H1 (cell line): ENCODE measurements around the gene WIPI1. TPM values are rescaled to one million over a fixed set of nuclear protein-coding genes. Genes with fewer than 3 reads are reported as not detected.

Experiments used
- CTCF ChIA-PET: fragments of 300-600 bp; sonication (Branson Sonifier 250); formaldehyde crosslinking; loops from one replicate; lab custom pipeline; 2021; ENCODE audit not compliant: partially characterized antibody; lab: Charles Lee
- POLR2A ChIA-PET: fragments of 300-600 bp; sonication (Branson Sonifier 250); formaldehyde crosslinking; loops from one replicate; lab custom pipeline; 2021; ENCODE audit warnings: inconsistent platforms; ENCODE audit not compliant: partially characterized antibody; lab: Charles Lee
- DNase-seq, 2 experiments: peaks; one replicate each; pipeline versions ENCODE4 v3.0.0 to v3.0.0-alpha.2; 2010 to 2022; ENCODE audit warnings: low spot score in 2 of 2, low read depth in 1 of 2, mixed read lengths in 1 of 2
- FAIRE-seq: peaks from 2 replicates; lab custom pipeline; 2011; peaks lifted over from hg19 to GRCh38; lab: Jason Lieb, UNC
- H2AFZ ChIP-seq: 2 replicates; pipeline ENCODE4 v1.8.1; 2012; ENCODE audit warnings: low read length, inconsistent platforms
- H2AK5ac ChIP-seq: 2 replicates; pipeline ENCODE4 v1.6.1; 2013; ENCODE audit warnings: low read depth, low read length
- H2BK120ac ChIP-seq: replicated peaks from 2 replicates; pipeline ENCODE3; 2013; ENCODE audit warnings: low read depth, low read length, inconsistent platforms
- H2BK12ac ChIP-seq: 2 replicates; pipeline ENCODE4 v1.6.1; 2013; ENCODE audit warnings: low read depth, low read length
- H2BK15ac ChIP-seq: 2 replicates; pipeline ENCODE4 v1.6.1; 2013; ENCODE audit warnings: low read length
- H2BK20ac ChIP-seq: 2 replicates; pipeline ENCODE4 v1.6.1; 2013; ENCODE audit warnings: low read length
- H2BK5ac ChIP-seq: 2 replicates; pipeline ENCODE4 v1.6.1; 2013; ENCODE audit warnings: low read depth, low read length
- H3K14ac ChIP-seq: 2 replicates; pipeline ENCODE4 v1.6.1; 2013; ENCODE audit warnings: inconsistent platforms; ENCODE audit not compliant: insufficient read length
- H3K18ac ChIP-seq: 2 replicates; pipeline ENCODE4 v1.6.1; 2013; ENCODE audit warnings: low read length; ENCODE audit errors: extremely low read depth
- H3K23ac ChIP-seq: 2 replicates; pipeline ENCODE4 v1.6.1; 2013; ENCODE audit warnings: inconsistent platforms; ENCODE audit not compliant: insufficient read length
- H3K23me2 ChIP-seq: 2 replicates; pipeline ENCODE4 v1.6.1; 2013; ENCODE audit warnings: low read depth, low read length
- H3K27ac ChIP-seq: 2 replicates; pipeline ENCODE4 v1.6.1; 2011; ENCODE audit warnings: low read depth, low read length, inconsistent platforms
- H3K27me3 ChIP-seq, 4 experiments: replicated peaks in 1 of 4; 1 replicate in 1 of 4; 2 replicates in 3 of 4; pipeline versions ENCODE4 v1.6.1 to v1.8.1; 2011 to 2013; ENCODE audit warnings: low read length in 3 of 4, mild to moderate bottlenecking in 3 of 4, inconsistent platforms in 2 of 4, mixed read lengths in 2 of 4, moderate library complexity in 1 of 4; ENCODE audit not compliant: control insufficient read depth in 3 of 4, insufficient read depth in 3 of 4; ENCODE audit errors: extremely low read depth in 1 of 4
- H3K36me3 ChIP-seq, 4 experiments: 2 replicates each; pipeline versions ENCODE4 v1.6.1 to v1.8.1; 2011 to 2013; ENCODE audit warnings: mild to moderate bottlenecking in 4 of 4, low read length in 3 of 4, moderate library complexity in 2 of 4, control low read depth in 1 of 4, inconsistent platforms in 1 of 4; ENCODE audit not compliant: insufficient read depth in 4 of 4, control insufficient read depth in 2 of 4
- H3K4ac ChIP-seq: replicated peaks from 2 replicates; pipeline ENCODE3; 2013; ENCODE audit warnings: low read length, low read depth, mixed read lengths, inconsistent platforms; ENCODE audit not compliant: insufficient read length
- H3K4me1 ChIP-seq, 4 experiments: replicated peaks in 1 of 4; 1 replicate in 1 of 4; 2 replicates in 3 of 4; pipeline versions ENCODE4 v1.6.1 to v1.8.1; 2011 to 2013; ENCODE audit warnings: low read length in 3 of 4, inconsistent platforms in 2 of 4, mixed read lengths in 1 of 4; ENCODE audit not compliant: insufficient read depth in 4 of 4, control insufficient read depth in 3 of 4
- H3K4me2 ChIP-seq, 2 experiments: 2 replicates each; pipeline versions ENCODE4 v1.6.1 to v1.8.1; 2011 to 2013; ENCODE audit warnings: low read depth in 2 of 2, low read length in 2 of 2, control low read depth in 1 of 2, inconsistent platforms in 1 of 2, mild to moderate bottlenecking in 1 of 2; ENCODE audit not compliant: insufficient read depth in 1 of 2
- H3K4me3 ChIP-seq, 4 experiments: fragments of 200-600, 300-600 bp in 1 of 4; sonication (generic), shearing (Covaris generic), sonication (Bioruptor Twin) in 1 of 4; 2 replicates each; pipeline versions ENCODE4 v1.5.1 to v1.8.1; 2011 to 2016; ENCODE audit warnings: low read length in 4 of 4, low read depth in 3 of 4, control low read depth in 2 of 4, inconsistent platforms in 2 of 4, mild to moderate bottlenecking in 2 of 4, mixed read lengths in 1 of 4, moderate library complexity in 1 of 4; ENCODE audit not compliant: insufficient read depth in 2 of 4; ENCODE audit errors: extremely low read depth in 1 of 4
- H3K56ac ChIP-seq: replicated peaks from 2 replicates; pipeline ENCODE3; 2013; ENCODE audit warnings: low read depth, mild to moderate bottlenecking, mixed read lengths, low read length, inconsistent platforms; ENCODE audit not compliant: insufficient read length
- H3K79me1 ChIP-seq: 2 replicates; pipeline ENCODE4 v1.6.1; 2013; ENCODE audit warnings: low read depth, low read length, control low read depth
- H3K79me2 ChIP-seq, 2 experiments: 2 replicates each; pipeline versions ENCODE4 v1.6.1 to v1.8.1; 2012 to 2013; ENCODE audit warnings: low read length in 2 of 2, mild to moderate bottlenecking in 2 of 2, inconsistent platforms in 1 of 2; ENCODE audit not compliant: insufficient read depth in 2 of 2, control insufficient read depth in 1 of 2
- H3K9ac ChIP-seq, 4 experiments: replicated peaks in 1 of 4; 1 replicate in 1 of 4; 2 replicates in 3 of 4; pipeline versions ENCODE4 v1.6.1 to v1.8.1; 2011 to 2013; ENCODE audit warnings: low read depth in 3 of 4, low read length in 3 of 4, control low read depth in 2 of 4, mild to moderate bottlenecking in 2 of 4, moderate library complexity in 2 of 4, inconsistent platforms in 1 of 4; ENCODE audit errors: extremely low read depth in 1 of 4
- H3K9me3 ChIP-seq, 2 experiments: 2 replicates each; pipeline versions ENCODE4 v1.6.1 to v1.8.1; 2012 to 2013; ENCODE audit warnings: mild to moderate bottlenecking in 2 of 2, moderate library complexity in 2 of 2, control low read depth in 1 of 2, inconsistent platforms in 1 of 2, low read depth in 1 of 2, low read length in 1 of 2, mixed read lengths in 1 of 2; ENCODE audit not compliant: insufficient read depth in 2 of 2
- H4K20me1 ChIP-seq, 2 experiments: replicated peaks in 1 of 2; 2 replicates each; pipeline versions ENCODE3 to v1.8.1; 2011 to 2013; ENCODE audit warnings: inconsistent platforms in 2 of 2, low read length in 2 of 2, mild to moderate bottlenecking in 1 of 2; ENCODE audit not compliant: insufficient read depth in 2 of 2, control insufficient read depth in 1 of 2
- H4K5ac ChIP-seq: 2 replicates; pipeline ENCODE4 v1.6.1; 2013; ENCODE audit warnings: low read length, low read depth, mixed read lengths, inconsistent platforms; ENCODE audit not compliant: insufficient read length
- H4K8ac ChIP-seq: 2 replicates; pipeline ENCODE4 v1.8.0; 2013; ENCODE audit warnings: mild to moderate bottlenecking, moderate library complexity, low read length, inconsistent platforms; ENCODE audit not compliant: insufficient read depth; ENCODE audit errors: extremely low read depth
- H4K91ac ChIP-seq: replicated peaks from 2 replicates; pipeline ENCODE3; 2013; ENCODE audit warnings: low read length, mixed read lengths, inconsistent platforms; ENCODE audit not compliant: insufficient read length
- BRCA1 ChIP-seq: IDR thresholded peaks from 2 replicates; pipeline ENCODE4 v1.6.1; 2012; ENCODE audit warnings: low read depth, low read length, improper control_type of control experiment
- CHD2 ChIP-seq: IDR thresholded peaks from 2 replicates; pipeline ENCODE4 v1.6.1; 2012; ENCODE audit warnings: low read length, improper control_type of control experiment
- EP300 ChIP-seq, 2 experiments: IDR thresholded peaks; 1 replicate in 1 of 2; 2 replicates in 1 of 2; pipeline ENCODE4 v1.6.1; 2011 to 2012; ENCODE audit warnings: low read depth in 2 of 2, low read length in 2 of 2, mild to moderate bottlenecking in 2 of 2, borderline replicate concordance in 1 of 2, inconsistent platforms in 1 of 2, moderate library complexity in 1 of 2
- GTF2F1 ChIP-seq: IDR thresholded peaks from 2 replicates; pipeline ENCODE4 v1.6.1; 2012; ENCODE audit warnings: low read depth, low read length, improper control_type of control experiment, borderline replicate concordance
- JUN ChIP-seq: IDR thresholded peaks from 2 replicates; pipeline ENCODE4 v1.6.1; 2011; ENCODE audit warnings: low read depth, mild to moderate bottlenecking, improper control_type of control experiment, low read length
- RXRA ChIP-seq: IDR thresholded peaks from 2 replicates; pipeline ENCODE4 v1.6.1; 2011; ENCODE audit warnings: low read depth, mild to moderate bottlenecking, low read length, moderate library complexity; ENCODE audit not compliant: insufficient read depth
- SIN3A ChIP-seq, 2 experiments: IDR thresholded peaks in 1 of 2; conservative IDR thresholded peaks in 1 of 2; 2 replicates each; pipeline ENCODE4 v1.6.1; 2011 to 2012; ENCODE audit warnings: low read length in 2 of 2, improper control_type of control experiment in 1 of 2, low read depth in 1 of 2, mild to moderate bottlenecking in 1 of 2
- SP1 ChIP-seq: IDR thresholded peaks from 2 replicates; pipeline ENCODE4 v1.6.1; 2011; ENCODE audit warnings: low read depth, low read length
- TCF12 ChIP-seq: IDR thresholded peaks from 2 replicates; pipeline ENCODE4 v1.6.1; 2011; ENCODE audit warnings: low read depth, mild to moderate bottlenecking, low read length
- WGBS, 2 experiments: shearing (Covaris generic) in 1 of 2; methylation state at CpG; one replicate each; pipeline versions ENCODE4 v1.1.6 to v1.1.7; 2013 to 2015; ENCODE audit warnings: low lambda C conversion rate in 2 of 2, mixed read lengths in 2 of 2, inconsistent platforms in 1 of 2, low coverage in 1 of 2, missing lambda C conversion rate in 1 of 2; ENCODE audit not compliant: insufficient replicate concordance in 2 of 2, insufficient coverage in 1 of 2, insufficient read length in 1 of 2; ENCODE audit errors: extremely low coverage in 1 of 2, missing lambda C conversion rate in 1 of 2; 5-methylcytosine and 5-hydroxymethylcytosine counted together
- polyA plus RNA-seq, 7 experiments: library from polyadenylated mRNA; depleted of rRNA in 3 of 7; stranded (reverse) in 5 of 7; unstranded in 2 of 7; fragments of >200 nt in 5 of 7; fragments of 200-250 nt in 2 of 7; gene quantifications; 1 replicate in 5 of 7; 2 replicates in 1 of 7; 4 replicates in 1 of 7; pipeline versions ENCODE4 v1.2.1 to v1.2.3, GENCODE V29; 2011 to 2013; ENCODE audit warnings: missing spikeins in 2 of 7, mixed read lengths in 2 of 7
- total RNA-seq: library from RNA; stranded (reverse); fragmentation: NEBNext Ultra II Directional; extraction: Animal tissue kit (Norgen Biotek cat#: 25700); gene quantifications from 2 replicates; pipeline ENCODE4 v1.2.1, GENCODE V29; 2021
- TF ChIP-seq, protein P1 (sequence below): IDR thresholded peaks from 2 replicates; pipeline ENCODE4 v1.6.1; 2012; ENCODE audit warnings: inconsistent platforms

The WIPI1 gene
- total and polyA plus RNA-seq, 2 of the 8 experiments (the other 6 are each of a cell fraction or from before 2014, with no cell fraction given), result 16.6 to 17.4 TPM

DNA sequence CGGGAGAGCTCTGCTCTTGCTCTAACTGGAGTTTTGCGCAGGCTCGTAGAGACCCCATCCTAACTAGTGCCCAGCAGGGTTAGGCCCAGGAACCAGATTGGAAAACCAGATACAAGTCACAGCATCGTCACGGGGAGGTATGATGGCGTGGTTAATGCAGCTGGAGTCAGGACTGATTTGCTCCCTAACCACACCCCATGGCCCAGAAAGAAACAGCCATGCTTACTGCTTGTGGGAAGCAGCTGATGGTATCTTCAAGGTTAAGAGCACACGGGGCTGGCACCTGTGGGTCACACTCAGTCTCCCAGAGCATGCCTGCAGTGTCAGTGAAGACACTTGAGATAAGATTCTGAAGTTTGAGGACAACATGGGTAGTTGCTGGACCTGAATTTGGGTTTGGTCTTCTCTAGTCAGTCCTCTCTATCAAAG lies 60.2 kb downstream of the WIPI1 start:
- Histone ChIP-seq H2BK15ac (no peak overlapping the region), H3K23ac (no peak overlapping the region), H2BK12ac (no peak overlapping the region), H4K20me1 (no peaks in the 10 kb centered on the region), H4K8ac (no peak overlapping the region), H3K56ac (no peak overlapping the region), H2AFZ (no peak overlapping the region), H3K4ac (no peak overlapping the region), H3K14ac (no peak overlapping the region), H3K36me3 (no peaks in the 10 kb centered on the region), H3K79me2 (no peaks in the 10 kb centered on the region), H4K91ac (no peak overlapping the region), H3K79me1 (no peaks in the 10 kb centered on the region), H4K5ac (no peak overlapping the region), H3K9me3 (peaks cover 2 to 5% of the 10 kb centered on the region in 2 experiments; a peak in 1 of 4 replicates), H3K23me2 (no peaks in the 10 kb centered on the region), H3K4me2 (no peak overlapping the region), H3K9ac (no peak overlapping the region), H2AK5ac (no peak overlapping the region), H2BK120ac (no peak overlapping the region), H2BK20ac (no peak overlapping the region), H3K27me3 (no peaks in the 10 kb centered on the region), H2BK5ac (no peak overlapping the region), H3K4me1 (peaks cover 0 to 2% (median 0%) of the 10 kb centered on the region in 4 experiments; a peak in 1 of 7 replicates), H3K18ac (no peak overlapping the region), H3K4me3 (no peak overlapping the region), H3K27ac (no peak overlapping the region)
- 92% methylated on average over 7 of the region's 7 CpGs; no CpG with 5 or more reads in 1 of the 2 experiments for WGBS, 2 experiments
- CTCF ChIA-PET, result interaction anchor here (1.0 to 4.4 kb wide), 8 partner anchors 10 to 137 kb away, joined by 3 to 42 read pairs (median 6); no protein-coding TSS in a partner anchor
- no peak for TF ChIP-seq SIN3A (conservative IDR thresholded peaks at IDR 0.05 in 1 of 2, IDR thresholded peaks at IDR 0.05 in 1 of 2; ENCODE audit: low read depth in 1 of 2, low read length in 2 of 2)
- TF ChIP-seq RXRA, result no peak
- no peak for TF ChIP-seq JUN
- no peak for TF ChIP-seq EP300 (IDR thresholded peaks at IDR 0.05; ENCODE audit: borderline replicate concordance in 1 of 2, low read depth in 2 of 2, low read length in 2 of 2)
- TF ChIP-seq GTF2F1, result no peak
- TF ChIP-seq TCF12, result no peak
- TF ChIP-seq SP1, result no peak
- TF ChIP-seq, protein P1, sequence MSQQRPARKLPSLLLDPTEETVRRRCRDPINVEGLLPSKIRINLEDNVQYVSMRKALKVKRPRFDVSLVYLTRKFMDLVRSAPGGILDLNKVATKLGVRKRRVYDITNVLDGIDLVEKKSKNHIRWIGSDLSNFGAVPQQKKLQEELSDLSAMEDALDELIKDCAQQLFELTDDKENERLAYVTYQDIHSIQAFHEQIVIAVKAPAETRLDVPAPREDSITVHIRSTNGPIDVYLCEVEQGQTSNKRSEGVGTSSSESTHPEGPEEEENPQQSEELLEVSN, result no peak
- no peak for TF ChIP-seq CHD2
- no peak for TF ChIP-seq BRCA1
- peak in 1 of 2 experiments; percentile 41 for DNase-seq
- POLR2A ChIA-PET, result interaction anchor here (1.0 kb wide), 1 partner anchor 362 kb away, joined by 3 read pairs; the partner anchor contains the start of gene KPNA2
- FAIRE-seq, result no peak
